K562 (cell line): Measurements from ENCODE around the gene C4BPB. TPM values are rescaled to one million over a fixed set of nuclear protein-coding genes. Genes with fewer than 3 reads are reported as not detected.
A peak's percentile ranks its signal among the peaks of the same experiment; 100 is the strongest.

Experiments used
- ATF1 ChIP-seq, 2 experiments: fragments of 450-650 bp in 1 of 2; IDR thresholded peaks; 2 replicates each; pipeline ENCODE4 v1.6.1; 2016; ENCODE audit warnings: missing compliant biosample characterization in 1 of 2, missing genetic modification characterization in 1 of 2
- CBFA2T3 ChIP-seq: fragments of 450-650 bp; IDR thresholded peaks from 2 replicates; pipeline ENCODE4 v1.6.1; 2017
- CREB1 ChIP-seq, 2 experiments: sonication (generic) in 1 of 2; formaldehyde crosslinking in 1 of 2; IDR thresholded peaks; 2 replicates each; pipeline versions ENCODE4 v1.6.1 to v1.8.0; 2012 to 2022; ENCODE audit warnings: inconsistent platforms in 1 of 2, mild to moderate bottlenecking in 1 of 2, missing genetic modification reagents in 1 of 2, moderate library complexity in 1 of 2
- ESRRA ChIP-seq: fragments of 450-650 bp; IDR thresholded peaks from 2 replicates; pipeline ENCODE4 v1.6.1; 2014; ENCODE audit warnings: low read depth, mild to moderate bottlenecking, moderate library complexity, borderline replicate concordance
- FOXM1 ChIP-seq, 2 experiments: fragments of 450-650 bp in 1 of 2; sonication (generic) in 1 of 2; formaldehyde crosslinking in 1 of 2; IDR thresholded peaks; 2 replicates each; pipeline versions ENCODE4 v1.6.1 to v1.9.0; 2017 to 2022; ENCODE audit warnings: low read depth in 2 of 2, mild to moderate bottlenecking in 2 of 2, missing genetic modification reagents in 1 of 2, moderate library complexity in 1 of 2
- GATA2 ChIP-seq: sonication (generic); formaldehyde crosslinking; IDR thresholded peaks from 2 replicates; pipeline ENCODE4 v1.4.0; 2020; ENCODE audit warnings: mild to moderate bottlenecking, missing genetic modification reagents
- JUN ChIP-seq, 2 experiments: sonication (generic) in 1 of 2; formaldehyde crosslinking in 1 of 2; IDR thresholded peaks; 2 replicates each; pipeline versions ENCODE4 v1.6.1 to v1.8.0; 2012 to 2022; ENCODE audit warnings: borderline replicate concordance in 2 of 2, mild to moderate bottlenecking in 2 of 2, improper control_type of control experiment in 1 of 2, low read depth in 1 of 2, low read length in 1 of 2, missing genetic modification reagents in 1 of 2
- PML ChIP-seq: IDR thresholded peaks from 2 replicates; pipeline ENCODE4 v1.6.1; 2012; ENCODE audit warnings: low read length, inconsistent platforms
- RBBP5 ChIP-seq: fragments of 200-600 bp; sonication (generic); IDR thresholded peaks from 2 replicates; pipeline ENCODE4 v1.6.1; 2012; ENCODE audit warnings: borderline replicate concordance, mild to moderate bottlenecking, low read length, control low read depth, inconsistent platforms; ENCODE audit not compliant: insufficient read depth, poor library complexity, severe bottlenecking
- SMAD1 ChIP-seq: fragments of 150-350 bp; IDR thresholded peaks from 2 replicates; pipeline ENCODE4 v1.6.1; 2014; ENCODE audit warnings: low read length, low read depth; ENCODE audit not compliant: partially characterized antibody
- U2AF2 ChIP-seq: fragments of 200-400 bp; formaldehyde crosslinking; optimal IDR thresholded peaks from 2 replicates; pipeline ENCODE3; 2017; ENCODE audit warnings: low read depth, mild to moderate bottlenecking, low read length
- ZEB2 ChIP-seq: fragments of 450-650 bp; IDR thresholded peaks from 2 replicates; pipeline ENCODE4 v1.6.1; 2016
- ZFX ChIP-seq: sonication (generic); formaldehyde crosslinking; IDR thresholded peaks from 2 replicates; pipeline ENCODE4 v1.8.0; 2022; ENCODE audit warnings: mild to moderate bottlenecking, missing genetic modification reagents, moderate library complexity
- ZNF175 ChIP-seq: fragments of 200-800 bp; sonication (Bioruptor generic); IDR thresholded peaks from 2 replicates; pipeline ENCODE4 v1.6.1; 2016; ENCODE audit warnings: low read depth, mild to moderate bottlenecking, missing genetic modification characterization, missing compliant biosample characterization
- ZNF766 ChIP-seq: fragments of 200-800 bp; sonication (Bioruptor generic); conservative IDR thresholded peaks from 2 replicates; pipeline ENCODE4 v1.6.1; 2016; ENCODE audit warnings: missing genetic modification characterization, missing compliant biosample characterization
- polyA plus RNA-seq, 8 experiments: library from polyadenylated mRNA; depleted of rRNA in 4 of 8; stranded (reverse) in 5 of 8; unstranded in 3 of 8; fragments of >200 nt; fragmentation: Nextera tagmentation in 2 of 8; fragmentation: Illumina TruSeq in 1 of 8; extraction: Ambion mirVana in 2 of 8; extraction: Trizol in 1 of 8; gene quantifications; 2 replicates each; pipeline versions ENCODE4 v1.2.1 to v1.2.3, GENCODE V29; 2011 to 2014; ENCODE audit warnings: inconsistent platforms in 1 of 8, missing spikeins in 1 of 8
- total RNA-seq, 7 experiments: library from RNA; depleted of rRNA in 6 of 7; stranded (reverse); fragments of >200 nt in 6 of 7; fragmentation: Illumina TruSeq in 2 of 7; extraction: Trizol in 2 of 7; gene quantifications; 2 replicates each; pipeline versions ENCODE4 v1.2.1 to v1.2.3, GENCODE V29; 2011 to 2021; ENCODE audit warnings: low replicate concordance in 1 of 7
- TF ChIP-seq, protein P1 (sequence below): fragments of 450-650 bp; IDR thresholded peaks from 2 replicates; pipeline ENCODE4 v1.6.1; 2014; ENCODE audit warnings: low read depth, mild to moderate bottlenecking, moderate library complexity, borderline replicate concordance
- TF ChIP-seq, protein P2 (sequence below): sonication (generic); formaldehyde crosslinking; IDR thresholded peaks from 2 replicates; pipeline ENCODE4 v1.8.1; 2022; ENCODE audit warnings: missing genetic modification reagents
- TF ChIP-seq, protein P3 (sequence below): fragments of 450-650 bp; formaldehyde crosslinking; IDR thresholded peaks from 2 replicates; pipeline ENCODE4 v1.4.0; 2022; ENCODE audit warnings: mild to moderate bottlenecking, moderate library complexity
- TF ChIP-seq, protein P4 (sequence below): fragments of 450-650 bp; IDR thresholded peaks from 2 replicates; pipeline ENCODE4 v1.6.1; 2016
- TF ChIP-seq, protein P5 (sequence below): sonication (generic); formaldehyde crosslinking; IDR thresholded peaks from 2 replicates; pipeline ENCODE4 v1.8.0; 2022; ENCODE audit warnings: missing genetic modification reagents, mild to moderate bottlenecking, moderate library complexity, borderline replicate concordance

Gene C4BPB
- total and polyA plus RNA-seq, 9 of the 15 experiments (the other 6 are each of a cell fraction or from before 2014, with no cell fraction given) = not detected

DNA sequence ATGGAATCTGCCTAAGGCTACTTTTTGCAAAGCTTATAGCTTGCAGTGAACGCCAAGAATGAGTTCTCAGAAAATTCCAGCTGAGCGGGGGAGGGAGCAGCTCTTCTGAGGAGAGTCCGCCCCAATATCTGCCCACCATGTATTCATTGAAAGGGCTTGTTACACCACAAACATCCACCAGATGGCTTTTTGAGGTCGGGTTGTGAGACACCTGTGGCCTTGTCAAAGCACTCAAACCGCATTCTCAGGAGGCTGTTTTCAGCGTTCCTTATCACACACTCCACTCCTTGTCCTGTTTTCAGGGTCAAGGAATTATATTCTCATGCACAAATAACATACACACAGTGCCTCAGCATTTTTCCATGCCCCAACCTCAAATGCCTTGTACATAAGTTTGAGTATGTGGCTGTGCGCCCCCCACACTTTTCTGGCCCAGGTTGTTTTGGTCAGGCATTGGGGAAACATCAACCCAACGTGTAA is 3.9 kb upstream of the C4BPB start (continued):
- TF ChIP-seq ZEB2 (peak; percentile 88), ZNF175 (CRISPR knock-in tag) (0 out of 2 replicates have a peak, but pooled peaks have one; percentile 49), U2AF2 (no peak), SMAD1 (no peak), RBBP5 (no peak), JUN (IDR thresholded peaks at IDR 0.05; ENCODE audit: borderline replicate concordance, low read depth, low read length) (peak; percentile 25; the same call in 1 of the 2 replicates), JUN (CRISPR knock-in tag; IDR thresholded peaks at IDR 0.05; ENCODE audit: borderline replicate concordance) (no peak), CBFA2T3 (peak; percentile 89), ZFX (peak; percentile 38; the same call in 1 of the 2 replicates), FOXM1 (IDR thresholded peaks at IDR 0.05; ENCODE audit: low read depth) (peak; percentile 56; the same call in 1 of the 2 replicates), FOXM1 (CRISPR knock-in tag; IDR thresholded peaks at IDR 0.05; ENCODE audit: low read depth) (no peak), CREB1 (IDR thresholded peaks at IDR 0.05) (0 out of 2 replicates have a peak, but pooled peaks have one; percentile 30), CREB1 (CRISPR knock-in tag; IDR thresholded peaks at IDR 0.05) (no peak), PML (peak; percentile 69; the same call in 1 of the 2 replicates), GATA2 (CRISPR knock-in tag) (peak; percentile 76), ATF1 (CRISPR knock-in tag; IDR thresholded peaks at IDR 0.05) (no peak), ATF1 (tag; IDR thresholded peaks at IDR 0.05) (peak; percentile 54; the same call in 1 of the 2 replicates), ZNF766 (0 out of 2 replicates have a peak, but pooled peaks have one; percentile 37), ESRRA (peak; percentile 92; the same call in 1 of the 2 replicates)
- TF ChIP-seq, protein P1, sequence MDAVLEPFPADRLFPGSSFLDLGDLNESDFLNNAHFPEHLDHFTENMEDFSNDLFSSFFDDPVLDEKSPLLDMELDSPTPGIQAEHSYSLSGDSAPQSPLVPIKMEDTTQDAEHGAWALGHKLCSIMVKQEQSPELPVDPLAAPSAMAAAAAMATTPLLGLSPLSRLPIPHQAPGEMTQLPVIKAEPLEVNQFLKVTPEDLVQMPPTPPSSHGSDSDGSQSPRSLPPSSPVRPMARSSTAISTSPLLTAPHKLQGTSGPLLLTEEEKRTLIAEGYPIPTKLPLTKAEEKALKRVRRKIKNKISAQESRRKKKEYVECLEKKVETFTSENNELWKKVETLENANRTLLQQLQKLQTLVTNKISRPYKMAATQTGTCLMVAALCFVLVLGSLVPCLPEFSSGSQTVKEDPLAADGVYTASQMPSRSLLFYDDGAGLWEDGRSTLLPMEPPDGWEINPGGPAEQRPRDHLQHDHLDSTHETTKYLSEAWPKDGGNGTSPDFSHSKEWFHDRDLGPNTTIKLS = peak; percentile 40; the same call in 1 of the 2 replicates
- TF ChIP-seq, protein P2, sequence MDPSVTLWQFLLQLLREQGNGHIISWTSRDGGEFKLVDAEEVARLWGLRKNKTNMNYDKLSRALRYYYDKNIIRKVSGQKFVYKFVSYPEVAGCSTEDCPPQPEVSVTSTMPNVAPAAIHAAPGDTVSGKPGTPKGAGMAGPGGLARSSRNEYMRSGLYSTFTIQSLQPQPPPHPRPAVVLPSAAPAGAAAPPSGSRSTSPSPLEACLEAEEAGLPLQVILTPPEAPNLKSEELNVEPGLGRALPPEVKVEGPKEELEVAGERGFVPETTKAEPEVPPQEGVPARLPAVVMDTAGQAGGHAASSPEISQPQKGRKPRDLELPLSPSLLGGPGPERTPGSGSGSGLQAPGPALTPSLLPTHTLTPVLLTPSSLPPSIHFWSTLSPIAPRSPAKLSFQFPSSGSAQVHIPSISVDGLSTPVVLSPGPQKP (CRISPR knock-in tag) = no peak
- TF ChIP-seq, protein P3, sequence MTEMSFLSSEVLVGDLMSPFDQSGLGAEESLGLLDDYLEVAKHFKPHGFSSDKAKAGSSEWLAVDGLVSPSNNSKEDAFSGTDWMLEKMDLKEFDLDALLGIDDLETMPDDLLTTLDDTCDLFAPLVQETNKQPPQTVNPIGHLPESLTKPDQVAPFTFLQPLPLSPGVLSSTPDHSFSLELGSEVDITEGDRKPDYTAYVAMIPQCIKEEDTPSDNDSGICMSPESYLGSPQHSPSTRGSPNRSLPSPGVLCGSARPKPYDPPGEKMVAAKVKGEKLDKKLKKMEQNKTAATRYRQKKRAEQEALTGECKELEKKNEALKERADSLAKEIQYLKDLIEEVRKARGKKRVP (CRISPR knock-in tag) = 0 out of 2 replicates have a peak, but pooled peaks have one; percentile 40
- TF ChIP-seq, protein P4, sequence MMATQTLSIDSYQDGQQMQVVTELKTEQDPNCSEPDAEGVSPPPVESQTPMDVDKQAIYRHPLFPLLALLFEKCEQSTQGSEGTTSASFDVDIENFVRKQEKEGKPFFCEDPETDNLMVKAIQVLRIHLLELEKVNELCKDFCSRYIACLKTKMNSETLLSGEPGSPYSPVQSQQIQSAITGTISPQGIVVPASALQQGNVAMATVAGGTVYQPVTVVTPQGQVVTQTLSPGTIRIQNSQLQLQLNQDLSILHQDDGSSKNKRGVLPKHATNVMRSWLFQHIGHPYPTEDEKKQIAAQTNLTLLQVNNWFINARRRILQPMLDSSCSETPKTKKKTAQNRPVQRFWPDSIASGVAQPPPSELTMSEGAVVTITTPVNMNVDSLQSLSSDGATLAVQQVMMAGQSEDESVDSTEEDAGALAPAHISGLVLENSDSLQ = peak; percentile 61
- TF ChIP-seq, protein P5, sequence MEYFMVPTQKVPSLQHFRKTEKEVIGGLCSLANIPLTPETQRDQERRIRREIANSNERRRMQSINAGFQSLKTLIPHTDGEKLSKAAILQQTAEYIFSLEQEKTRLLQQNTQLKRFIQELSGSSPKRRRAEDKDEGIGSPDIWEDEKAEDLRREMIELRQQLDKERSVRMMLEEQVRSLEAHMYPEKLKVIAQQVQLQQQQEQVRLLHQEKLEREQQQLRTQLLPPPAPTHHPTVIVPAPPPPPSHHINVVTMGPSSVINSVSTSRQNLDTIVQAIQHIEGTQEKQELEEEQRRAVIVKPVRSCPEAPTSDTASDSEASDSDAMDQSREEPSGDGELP (CRISPR knock-in tag) = peak; percentile 77
